ENCODE results near the gene C1orf21.

- TF ChIP-seq HDGF (IDR thresholded peaks at IDR 0.05; ENCODE audit: borderline replicate concordance) = no peak
- TF ChIP-seq SP1 (IDR thresholded peaks at IDR 0.05) = no peak
- no peak for TF ChIP-seq NFRKB (IDR thresholded peaks at IDR 0.05)
- TF ChIP-seq CTBP1 (IDR thresholded peaks at IDR 0.05; ENCODE audit: borderline replicate concordance) = no peak
- no peak for TF ChIP-seq TARDBP (IDR thresholded peaks at IDR 0.05)
- TF ChIP-seq BHLHE40 (IDR thresholded peaks at IDR 0.05; ENCODE audit: borderline replicate concordance) = no peak
- no peak for TF ChIP-seq SUZ12 (IDR thresholded peaks at IDR 0.05)
- no peak for TF ChIP-seq PKNOX1 (IDR thresholded peaks at IDR 0.05)
- TF ChIP-seq FOXA1 (IDR thresholded peaks at IDR 0.05) = no peak
- TF ChIP-seq LEF1 (IDR thresholded peaks at IDR 0.05; ENCODE audit: borderline replicate concordance) = no peak
Measured at GRCh38 chr1:184425449-184426277, 38.8 kb downstream of the C1orf21 start.

Measured in HEK293T (cell line).